GM18499 (cell line): Measurements from ENCODE around the gene CCR4.
"Not testable (repeated sequence)": the region's sequence is repeated elsewhere in the genome, so short reads cannot be mapped to it uniquely, and the experiment has no call there.

ENCODE experiments used
- ATAC-seq: cut with Tn5 transposase; IDR thresholded peaks from one replicate; pipeline ENCODE4 v1.9.1; 2021; ENCODE audit warnings: moderate number of reproducible peaks; ENCODE audit not compliant: insufficient read depth, unreplicated experiment

The CCR4 gene

GRCh38 chr3:32951410-32951811 is at the start of gene CCR4:
Gene CCR4, plus strand, starts transcription at chr3:32951644. Its CDS starts 1,779 bp downstream, at chr3:32953423.
- ATAC-seq: no peak

GRCh38 chr3:32902887-32903371 is 48.5 kb upstream of the CCR4 start:
- ATAC-seq: not testable (repeated sequence)

- ATAC-seq: no peak
Measured at GRCh38 chr3:32903953-32904352, 47.5 kb upstream of the CCR4 start.

- no peak for ATAC-seq
Measured at GRCh38 chr3:32909999-32910398, 41.4 kb upstream of the CCR4 start.

GRCh38 chr3:32910954-32911353 is 40.5 kb upstream of the CCR4 start:
- no peak for ATAC-seq

GRCh38 chr3:32912046-32912445 is 39.4 kb upstream of the CCR4 start:
- no peak for ATAC-seq

GRCh38 chr3:32913790-32914446 is 37.5 kb upstream of the CCR4 start:
- ATAC-seq: no peak

- no peak for ATAC-seq
Measured at GRCh38 chr3:32919920-32920319, 31.5 kb upstream of the CCR4 start.

GRCh38 chr3:32922078-32922477 is 29.4 kb upstream of the CCR4 start:
- no peak for ATAC-seq

- no peak for ATAC-seq
Measured at GRCh38 chr3:32930161-32930560, 21.3 kb upstream of the CCR4 start.

GRCh38 chr3:32931273-32931672 is 20.2 kb upstream of the CCR4 start:
- not testable (repeated sequence) for ATAC-seq

- ATAC-seq: no peak
Measured at GRCh38 chr3:32934150-32934742, 17.2 kb upstream of the CCR4 start.

GRCh38 chr3:32937331-32937730 is 14.1 kb upstream of the CCR4 start:
- ATAC-seq: no peak

GRCh38 chr3:32939531-32940284 is 11.7 kb upstream of the CCR4 start:
- ATAC-seq: not testable (repeated sequence)

- no peak for ATAC-seq
Measured at GRCh38 chr3:32940726-32941125, 10.7 kb upstream of the CCR4 start.

GRCh38 chr3:32945136-32945535 is 6.3 kb upstream of the CCR4 start:
- ATAC-seq: no peak

- ATAC-seq: not testable (repeated sequence)
Measured at GRCh38 chr3:32945598-32945997, 5.8 kb upstream of the CCR4 start.

- ATAC-seq: no peak
Measured at GRCh38 chr3:32946973-32947788, 4.3 kb upstream of the CCR4 start.

GRCh38 chr3:32947789-32948238 is 3.6 kb upstream of the CCR4 start:
- ATAC-seq: no peak
